Gastroesophageal sphincter (tissue), 4 donors: ENCODE measurements around the gene PDE3B. TPM values are rescaled to one million over a fixed set of nuclear protein-coding genes. Genes with fewer than 3 reads are reported as not detected.
"Not testable (repeated sequence)": the region's sequence is repeated elsewhere in the genome, so short reads cannot be mapped to it uniquely, and the experiment has no call there.

Source experiments
- ATAC-seq: fragments of 150-250 bp; one replicate; pipeline ENCODE4 v1.9.1; 2016; ENCODE audit warnings: mild to moderate bottlenecking, moderate library complexity
- H3K27ac ChIP-seq, 4 donors: fragments of 200-600 bp; sonication (generic) in 3 of 4; 1 replicate in 3 of 4; 2 replicates in 1 of 4; pipeline ENCODE4 v1.5.1; 2016 to 2019
- H3K27me3 ChIP-seq: fragments of 200-600 bp; sonication (generic); one replicate; pipeline ENCODE4 v1.5.1; 2019
- H3K36me3 ChIP-seq, 2 donors: fragments of 200-600 bp; sonication (generic); one replicate each; pipeline ENCODE4 v1.5.1; 2019; ENCODE audit warnings: control low read depth in 1 of 2
- H3K4me1 ChIP-seq, 3 donors: fragments of 200-600 bp; sonication (generic); 1 replicate in 2 of 3; 2 replicates in 1 of 3; pipeline ENCODE4 v1.5.1; 2016 to 2019; ENCODE audit warnings: control low read depth in 2 of 3
- H3K4me3 ChIP-seq, 2 donors: fragments of 200-600 bp; sonication (generic); one replicate each; pipeline ENCODE4 v1.5.1; 2019; ENCODE audit warnings: mild to moderate bottlenecking in 1 of 2, moderate library complexity in 1 of 2
- H3K9me3 ChIP-seq, 3 donors: fragments of 200-600 bp; sonication (generic); one replicate each; pipeline ENCODE4 v1.5.1; 2017 to 2019; ENCODE audit warnings: control low read depth in 2 of 3
- EP300 ChIP-seq: sonication (generic); formaldehyde crosslinking; IDR thresholded peaks from one replicate; pipeline ENCODE4 v1.6.1; 2017; ENCODE audit warnings: antibody characterized with exemption, mild to moderate bottlenecking
- POLR2A ChIP-seq, 2 donors: fragments of 450-650 bp; IDR thresholded peaks; one replicate each; pipeline ENCODE4 v1.6.1; 2017; ENCODE audit warnings: antibody characterized with exemption in 2 of 2, mild to moderate bottlenecking in 2 of 2, moderate library complexity in 1 of 2
- POLR2AphosphoS5 ChIP-seq: sonication (generic); formaldehyde crosslinking; IDR thresholded peaks from one replicate; pipeline ENCODE4 v1.6.1; 2017; ENCODE audit warnings: antibody characterized with exemption
- WGBS, 2 donors: methylation state at CpG; one replicate each; pipeline ENCODE4 v1.1.5; 2018; ENCODE audit warnings: low coverage in 1 of 2; 5-methylcytosine and 5-hydroxymethylcytosine counted together
- total RNA-seq, 4 donors: library from RNA; depleted of rRNA; stranded (reverse); fragments of >200 nt; gene quantifications; one replicate each; pipeline ENCODE4 v1.1.0, GENCODE V29; 2016
- TF ChIP-seq, protein P1 (sequence below), 4 experiments: fragments of 200-600 bp in 2 of 4; fragments of 450-650 bp in 2 of 4; sonication (generic) in 1 of 4; IDR thresholded peaks; one replicate each; pipeline ENCODE4 v1.5.1; 2017 to 2019; ENCODE audit warnings: antibody characterized with exemption in 4 of 4, mild to moderate bottlenecking in 2 of 4, moderate library complexity in 2 of 4

PDE3B gene
- 10 to 100 TPM; 11.7 to 21.8 (median 17.9) TPM for total RNA-seq

DNA sequence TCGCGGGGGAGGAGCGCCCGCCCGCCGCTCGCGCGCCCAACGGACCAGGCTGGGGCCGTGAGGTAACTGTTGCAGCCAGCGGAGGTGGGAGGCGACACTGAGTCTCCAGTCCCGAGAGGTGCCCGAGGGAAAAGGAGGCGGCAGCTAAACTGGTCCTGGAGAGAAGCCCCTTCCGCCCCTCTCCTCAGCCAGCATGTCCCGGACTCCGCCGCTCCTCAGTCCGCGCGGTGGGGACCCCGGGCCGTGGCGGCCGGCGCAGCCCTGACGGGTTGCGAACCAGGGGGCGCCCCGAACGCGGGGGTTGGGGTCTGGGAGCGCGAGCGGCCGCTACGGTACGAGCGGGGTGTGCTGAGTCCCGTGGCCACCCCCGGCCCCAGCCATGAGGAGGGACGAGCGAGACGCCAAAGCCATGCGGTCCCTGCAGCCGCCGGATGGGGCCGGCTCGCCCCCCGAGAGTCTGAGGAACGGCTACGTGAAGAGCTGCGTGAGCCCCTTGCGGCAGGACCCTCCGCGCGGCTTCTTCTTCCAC, at the start of gene PDE3B:
PDE3B (plus strand) TSS at position 108 of the 529 bp plus-strand sequence; CDS start at position 380, 272 bp downstream.
- Histone ChIP-seq H3K4me1 (peaks cover 0 to 68% (median 0%) of the 10 kb centered on the region in 3 donors), H3K9me3 (no peaks in the 10 kb centered on the region), H3K27me3 (no peaks in the 10 kb centered on the region), H3K4me3 (peak within 1 kb of the TSS; percentile 50 to 89), H3K36me3 (no peaks in the 10 kb centered on the region), H3K27ac (peak within 1 kb of the TSS; percentile 26 to 92 (median 90))
- 0% methylated on average over 2 of the region's 59 CpGs; no CpG with 5 or more reads in 1 of the 2 donors for WGBS, 2 donors
- TF ChIP-seq POLR2A (IDR thresholded peaks at IDR 0.05) (peak; percentile 39 to 81), EP300 (no peak), POLR2AphosphoS5 (peak; percentile 76)
- TF ChIP-seq, protein P1, sequence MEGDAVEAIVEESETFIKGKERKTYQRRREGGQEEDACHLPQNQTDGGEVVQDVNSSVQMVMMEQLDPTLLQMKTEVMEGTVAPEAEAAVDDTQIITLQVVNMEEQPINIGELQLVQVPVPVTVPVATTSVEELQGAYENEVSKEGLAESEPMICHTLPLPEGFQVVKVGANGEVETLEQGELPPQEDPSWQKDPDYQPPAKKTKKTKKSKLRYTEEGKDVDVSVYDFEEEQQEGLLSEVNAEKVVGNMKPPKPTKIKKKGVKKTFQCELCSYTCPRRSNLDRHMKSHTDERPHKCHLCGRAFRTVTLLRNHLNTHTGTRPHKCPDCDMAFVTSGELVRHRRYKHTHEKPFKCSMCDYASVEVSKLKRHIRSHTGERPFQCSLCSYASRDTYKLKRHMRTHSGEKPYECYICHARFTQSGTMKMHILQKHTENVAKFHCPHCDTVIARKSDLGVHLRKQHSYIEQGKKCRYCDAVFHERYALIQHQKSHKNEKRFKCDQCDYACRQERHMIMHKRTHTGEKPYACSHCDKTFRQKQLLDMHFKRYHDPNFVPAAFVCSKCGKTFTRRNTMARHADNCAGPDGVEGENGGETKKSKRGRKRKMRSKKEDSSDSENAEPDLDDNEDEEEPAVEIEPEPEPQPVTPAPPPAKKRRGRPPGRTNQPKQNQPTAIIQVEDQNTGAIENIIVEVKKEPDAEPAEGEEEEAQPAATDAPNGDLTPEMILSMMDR (IDR thresholded peaks at IDR 0.05): peak in 1 of 4 experiments; percentile 4
- ATAC-seq: peak; percentile 90

DNA sequence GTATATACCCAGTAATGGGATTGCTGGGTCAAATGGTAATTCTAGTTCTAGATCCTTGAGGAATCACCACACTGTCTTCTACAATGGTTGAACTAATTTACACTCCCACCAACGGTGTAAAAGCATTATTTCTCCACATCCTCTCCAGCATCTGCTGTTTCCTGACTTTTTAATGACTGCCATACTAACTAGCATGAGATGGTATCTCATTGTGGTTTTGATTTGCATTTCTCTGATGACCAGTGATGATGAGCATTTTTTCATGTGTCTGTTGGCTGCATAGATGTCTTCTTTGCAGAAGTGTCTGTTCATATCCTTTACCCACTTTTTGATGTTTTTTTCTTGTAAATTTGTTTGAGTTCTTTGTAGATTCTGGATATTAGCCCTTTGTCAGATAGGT, 48.3 kb upstream of the PDE3B start:
- WGBS, 2 donors: 75 to 78% methylated on average over 1 of the region's 1 CpG
- H3K9me3 ChIP-seq, H3K27me3 ChIP-seq, H3K4me1 ChIP-seq, H3K36me3 ChIP-seq, ATAC-seq, H3K27ac ChIP-seq, H3K4me3 ChIP-seq: not testable (repeated sequence)

DNA sequence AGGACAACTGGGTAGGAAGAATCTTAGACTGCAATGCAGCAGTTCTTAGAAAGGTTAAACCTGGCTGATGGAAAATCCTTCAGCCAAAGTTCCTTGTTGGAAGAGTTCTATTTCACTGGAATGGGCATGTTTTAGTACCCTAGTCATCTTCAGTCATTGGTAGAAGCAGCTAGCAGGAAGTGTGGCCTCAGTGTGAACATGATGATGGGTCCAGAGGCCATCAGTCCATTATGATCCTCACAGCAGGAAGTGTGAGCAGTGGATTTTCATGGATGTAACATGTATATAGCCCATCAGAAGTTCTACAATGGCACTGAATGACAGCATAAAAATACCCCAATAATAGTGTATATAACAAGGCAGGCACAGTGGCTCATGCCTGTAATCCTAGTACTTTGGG, 35.9 kb upstream of the PDE3B start:
- no peak overlapping the region for H3K27ac ChIP-seq
- H3K27me3 ChIP-seq: no peaks in the 10 kb centered on the region
- no peaks in the 10 kb centered on the region for H3K9me3 ChIP-seq
- no peak for ATAC-seq
- H3K36me3 ChIP-seq: peaks cover 0 to 25% of the 10 kb centered on the region in 2 donors
- H3K4me1 ChIP-seq: no peaks in the 10 kb centered on the region
- TF ChIP-seq EP300 (no peak), POLR2A (IDR thresholded peaks at IDR 0.05) (no peak), POLR2AphosphoS5 (no peak)
- TF ChIP-seq, protein P1 (IDR thresholded peaks at IDR 0.05): no peak
- H3K4me3 ChIP-seq: no peak overlapping the region

DNA sequence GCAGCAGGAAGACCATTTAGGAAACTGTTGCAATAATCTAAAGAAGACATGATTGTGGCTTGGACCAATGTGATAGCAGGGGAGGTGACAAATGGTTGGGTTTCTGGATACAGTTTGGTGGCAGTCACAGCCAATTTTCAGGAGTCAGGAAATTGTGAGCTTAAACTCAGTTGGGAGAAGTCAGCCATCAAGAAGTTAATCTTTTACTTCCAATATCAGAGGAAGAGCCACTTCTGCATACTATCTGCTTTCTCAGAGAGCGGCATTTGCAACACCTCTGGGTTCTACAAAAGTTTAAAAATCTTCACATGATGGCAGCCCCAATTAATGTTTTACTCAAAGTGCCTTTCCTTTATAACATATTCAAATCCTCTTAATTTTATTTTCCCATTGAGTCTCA, 33.7 kb upstream of the PDE3B start:
- TF ChIP-seq EP300: no peak
- no peak for ATAC-seq
- H3K4me1 ChIP-seq: no peaks in the 10 kb centered on the region
- WGBS, 2 donors: 86% methylated on average over 1 of the region's 1 CpG; no CpG with 5 or more reads in 1 of the 2 donors
- no peak overlapping the region for H3K27ac ChIP-seq
- no peaks in the 10 kb centered on the region for H3K9me3 ChIP-seq
- H3K36me3 ChIP-seq: peaks cover 0 to 25% of the 10 kb centered on the region in 2 donors
- H3K27me3 ChIP-seq: no peaks in the 10 kb centered on the region
- no peak overlapping the region for H3K4me3 ChIP-seq

DNA sequence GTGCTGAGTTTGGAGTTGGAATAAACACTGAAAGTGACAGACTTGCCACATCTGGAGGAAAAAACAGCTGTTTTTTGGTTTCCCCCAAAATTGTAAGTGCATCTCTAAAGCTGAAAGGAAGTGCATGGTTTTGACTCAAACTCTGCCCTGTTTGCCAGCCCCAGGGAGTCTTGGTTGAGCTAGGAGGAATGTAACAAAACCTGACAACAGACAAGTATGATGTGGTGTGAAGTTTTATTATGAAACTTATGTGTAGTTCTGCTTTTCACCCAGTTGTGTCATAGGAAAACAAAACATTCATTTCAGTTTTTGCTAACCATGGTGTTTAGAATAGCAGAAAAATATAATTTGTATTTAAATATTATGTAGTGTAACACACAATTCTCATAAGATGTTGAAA, 31.7 kb upstream of the PDE3B start:
- H3K27me3 ChIP-seq: no peaks in the 10 kb centered on the region
- peaks cover 0 to 25% of the 10 kb centered on the region in 2 donors for H3K36me3 ChIP-seq
- TF ChIP-seq, protein P1 (IDR thresholded peaks at IDR 0.05): no peak
- TF ChIP-seq POLR2AphosphoS5: no peak
- no peak for TF ChIP-seq EP300
- TF ChIP-seq POLR2A (IDR thresholded peaks at IDR 0.05): no peak
- H3K4me1 ChIP-seq: no peaks in the 10 kb centered on the region
- no peaks in the 10 kb centered on the region for H3K9me3 ChIP-seq
- no peak for ATAC-seq
- no peak overlapping the region for H3K4me3 ChIP-seq
- no peak overlapping the region for H3K27ac ChIP-seq

DNA sequence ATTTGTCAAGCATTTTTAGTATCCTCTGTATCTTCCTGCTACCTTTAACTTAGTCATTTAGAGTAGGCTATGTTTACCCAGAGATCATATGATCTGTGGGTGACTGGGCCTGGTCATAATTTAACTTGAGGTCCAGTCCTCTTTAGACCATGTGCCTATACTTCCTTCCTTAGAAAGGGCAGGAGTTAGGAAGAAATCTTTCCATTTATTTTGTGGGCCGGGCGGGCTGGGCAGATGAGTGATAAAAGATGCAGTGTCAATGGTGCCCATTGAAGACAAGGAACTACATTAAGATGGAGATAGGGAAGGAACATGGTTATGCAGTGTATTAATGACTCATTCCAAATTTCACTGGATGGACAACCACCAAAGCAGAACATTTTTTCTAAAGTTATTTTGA, 30.9 kb upstream of the PDE3B start:
- no peaks in the 10 kb centered on the region for H3K4me1 ChIP-seq
- peaks cover 0 to 21% of the 10 kb centered on the region in 2 donors for H3K36me3 ChIP-seq
- no peaks in the 10 kb centered on the region for H3K9me3 ChIP-seq
- no peak for ATAC-seq
- no peak overlapping the region for H3K27ac ChIP-seq
- TF ChIP-seq POLR2AphosphoS5 (no peak), EP300 (no peak), POLR2A (IDR thresholded peaks at IDR 0.05) (no peak)
- TF ChIP-seq, protein P1 (IDR thresholded peaks at IDR 0.05): no peak
- 89 to 93% methylated on average over 2 of the region's 2 CpGs for WGBS, 2 donors
- H3K27me3 ChIP-seq: no peaks in the 10 kb centered on the region
- H3K4me3 ChIP-seq: no peak overlapping the region
